Head of caudate nucleus (tissue), 42 donors: Measurements from ENCODE around the gene MYZAP.

Source experiments
- DNase-seq, 42 donors: peaks; one replicate each; pipeline versions ENCODE4 v3.0.0 to v3.0.0-alpha.2; 2020 to 2021; ENCODE audit warnings: mixed read lengths in 7 of 42
- intact Hi-C: fragments of 100-400 bp; cut with DNase I; formaldehyde crosslinking; loops from one replicate; pipeline ENCODE4 v1.15.0; 2022

MYZAP gene

DNA sequence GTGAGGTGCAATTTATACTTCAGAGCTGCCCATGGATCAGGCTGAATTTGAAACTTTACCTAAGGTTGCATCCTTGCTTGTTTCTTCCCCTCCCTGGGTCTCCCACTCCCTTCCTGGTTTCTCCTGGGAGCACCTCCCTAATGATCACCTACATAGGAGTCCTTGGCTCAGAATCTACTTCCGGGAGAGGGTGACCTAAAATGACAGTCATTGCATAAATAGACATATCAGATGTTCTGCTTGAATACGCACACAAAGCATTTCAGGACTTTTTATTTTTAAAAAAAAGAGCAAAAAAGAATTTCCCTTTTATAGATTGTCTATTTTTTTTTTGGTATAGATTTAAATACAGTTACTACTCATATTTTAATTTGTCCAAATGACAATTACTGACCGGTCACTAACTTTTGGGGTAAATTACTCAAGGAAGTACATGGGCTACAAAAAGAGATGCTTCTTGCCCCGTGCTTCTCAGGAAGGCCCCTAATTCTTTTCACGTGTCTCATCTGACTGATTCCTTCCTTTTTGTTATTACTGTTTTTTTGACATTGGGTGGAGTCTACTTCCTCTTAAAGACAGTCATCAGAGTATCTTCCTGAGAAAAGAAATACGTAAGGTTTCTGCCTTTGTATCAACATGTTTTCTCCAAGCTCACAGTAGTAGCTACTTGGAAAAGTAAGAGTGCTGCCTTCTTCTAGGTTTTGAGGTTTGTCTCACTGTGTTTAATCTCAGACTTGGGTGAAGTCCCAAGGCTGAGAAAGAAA is 4.9 kb upstream of the MYZAP start:
- intact Hi-C loops, result no loop called here
- DNase-seq, result no peak

DNA sequence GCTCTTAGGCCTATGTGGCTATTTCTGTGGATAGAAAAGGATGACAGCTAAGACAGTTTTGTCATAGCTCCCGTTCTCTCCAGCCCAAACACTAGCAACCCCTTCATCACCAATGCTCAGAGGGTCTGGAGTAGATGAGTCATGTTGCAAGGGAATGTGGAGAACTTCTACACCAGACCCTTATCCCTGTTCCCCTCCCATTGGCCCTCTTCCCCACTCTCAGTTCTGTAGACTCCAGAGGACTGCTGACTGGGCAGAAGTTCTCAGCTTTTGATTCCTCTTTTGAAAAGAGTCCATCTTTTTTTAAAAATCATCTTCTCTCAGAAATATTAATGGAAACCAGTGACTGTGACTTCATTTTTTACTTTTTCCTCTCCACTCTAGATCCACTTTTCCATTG is 2.4 kb upstream of the MYZAP start:
- peak in 1 of 42 donors; percentile 10 for DNase-seq
- intact Hi-C loops, result no loop called here

DNA sequence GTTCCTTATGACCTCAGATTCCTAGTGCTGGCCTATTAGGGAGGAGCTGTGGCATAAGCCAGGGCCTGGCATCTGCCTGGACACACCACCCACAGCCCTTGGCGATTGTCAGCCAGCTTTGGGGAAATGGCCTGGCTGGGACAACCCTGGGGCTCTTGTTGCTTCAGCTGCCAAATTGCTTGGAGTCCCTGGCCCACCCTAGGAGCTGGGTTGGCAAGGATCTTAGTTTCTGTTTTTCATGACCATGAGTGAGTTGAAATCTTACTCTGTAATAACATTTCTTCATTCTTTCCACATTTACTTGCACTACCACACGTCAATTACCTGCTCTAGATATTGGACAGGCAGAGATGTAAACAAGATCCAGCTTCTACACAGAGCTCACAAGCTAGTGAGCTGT is 1.9 kb upstream of the MYZAP start:
- DNase-seq, result peak in 5 of 42 donors; percentile 8 to 26 (median 18)
- intact Hi-C loops, result no loop called here

DNA sequence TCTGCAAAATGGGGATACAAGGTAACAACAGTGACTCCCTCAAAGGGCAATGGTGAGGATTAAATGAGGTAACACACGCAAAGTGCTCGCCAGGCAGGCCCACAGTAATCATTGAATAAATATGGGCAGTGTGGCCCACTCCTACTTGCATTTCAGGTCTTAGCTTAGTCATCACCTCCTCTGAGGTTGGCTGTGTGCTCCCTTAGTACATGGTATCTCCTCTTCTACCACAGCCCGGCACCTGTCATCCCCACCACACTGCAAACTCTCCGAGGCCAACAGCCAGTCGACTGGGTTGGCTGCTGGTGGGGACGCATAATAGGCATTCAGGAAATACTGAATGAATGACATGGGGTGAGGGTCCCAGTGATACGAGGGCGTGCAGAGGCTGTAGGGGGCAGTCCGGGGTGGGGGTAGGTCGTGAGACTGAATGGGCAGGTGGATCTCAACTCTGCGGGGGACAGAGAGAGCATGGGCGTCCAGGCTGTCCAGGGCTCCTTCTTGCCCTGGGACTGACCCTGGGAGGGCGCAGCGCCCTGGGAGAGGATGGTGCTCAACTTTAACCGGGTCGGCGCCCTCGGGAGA is 375 bp upstream of the MYZAP start:
- intact Hi-C loops, result no loop called here
- no peak for DNase-seq

DNA sequence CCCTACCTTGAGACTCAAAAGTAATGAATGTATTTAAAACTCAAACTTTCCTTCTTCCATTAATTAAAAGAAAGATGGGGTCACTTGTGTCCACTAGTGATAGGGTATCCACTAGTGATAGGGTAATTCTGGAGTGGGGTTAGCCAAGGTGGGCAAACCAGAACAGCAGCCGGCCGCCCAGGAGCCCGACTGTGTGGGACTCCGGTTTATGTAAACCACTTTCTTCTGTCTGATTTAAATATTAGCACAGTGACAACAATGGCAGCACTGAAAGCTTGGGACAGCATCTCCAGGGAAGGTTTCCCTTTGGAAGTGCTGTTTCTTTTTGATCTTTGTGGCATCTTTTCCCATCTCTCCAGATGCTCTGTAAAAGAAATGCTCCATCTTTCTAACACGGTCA is 722 bp downstream of the MYZAP start:
- intact Hi-C loops, result no loop called here
- no peak for DNase-seq

DNA sequence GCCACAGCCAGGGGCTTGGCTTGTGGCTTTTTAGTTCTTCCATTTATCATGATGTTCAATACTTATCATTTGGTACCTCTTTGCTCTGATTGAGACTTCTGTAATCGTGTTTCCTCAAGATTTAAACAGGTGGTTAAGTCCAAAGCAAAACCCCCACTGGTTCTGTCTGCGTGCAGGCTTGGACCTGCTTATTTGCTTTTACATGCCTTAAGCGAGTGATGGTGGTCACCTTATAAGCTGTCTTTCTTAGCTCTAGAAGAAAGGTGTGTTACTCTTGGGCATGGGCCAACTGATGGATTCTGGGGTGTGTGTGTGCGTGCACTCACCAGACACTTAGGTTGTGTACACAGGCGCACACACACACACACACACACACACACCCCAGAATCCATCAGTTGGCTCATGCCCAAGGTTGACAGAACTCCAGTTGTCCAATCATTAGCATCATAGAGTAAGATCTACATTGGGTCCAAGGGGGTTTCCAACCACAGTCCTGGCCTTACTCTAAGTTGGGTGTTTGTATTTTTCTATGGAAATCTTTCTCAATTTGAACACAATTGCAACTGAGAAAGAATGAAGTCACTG is 1.2 kb downstream of the MYZAP start:
- intact Hi-C loops, result no loop called here
- DNase-seq, result no peak

DNA sequence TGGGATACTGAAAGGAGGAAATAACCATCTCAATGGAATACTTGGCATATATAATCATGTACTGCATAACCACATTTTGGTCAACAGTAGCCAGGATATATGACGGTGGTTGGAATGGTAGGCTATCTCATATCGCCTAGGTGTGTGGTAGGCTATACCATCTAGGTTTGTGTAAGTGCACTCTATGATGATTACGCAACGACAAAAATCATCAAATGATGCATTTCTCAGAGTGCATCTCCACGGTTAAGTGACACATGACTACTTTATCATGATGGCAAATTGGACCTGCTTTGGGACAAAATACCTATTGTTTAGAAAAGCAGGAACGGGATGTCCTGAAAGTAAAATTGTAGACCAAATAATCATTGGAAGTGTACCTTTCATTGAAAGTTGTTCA is 2.8 kb downstream of the MYZAP start:
- intact Hi-C loops, result no loop called here

DNA sequence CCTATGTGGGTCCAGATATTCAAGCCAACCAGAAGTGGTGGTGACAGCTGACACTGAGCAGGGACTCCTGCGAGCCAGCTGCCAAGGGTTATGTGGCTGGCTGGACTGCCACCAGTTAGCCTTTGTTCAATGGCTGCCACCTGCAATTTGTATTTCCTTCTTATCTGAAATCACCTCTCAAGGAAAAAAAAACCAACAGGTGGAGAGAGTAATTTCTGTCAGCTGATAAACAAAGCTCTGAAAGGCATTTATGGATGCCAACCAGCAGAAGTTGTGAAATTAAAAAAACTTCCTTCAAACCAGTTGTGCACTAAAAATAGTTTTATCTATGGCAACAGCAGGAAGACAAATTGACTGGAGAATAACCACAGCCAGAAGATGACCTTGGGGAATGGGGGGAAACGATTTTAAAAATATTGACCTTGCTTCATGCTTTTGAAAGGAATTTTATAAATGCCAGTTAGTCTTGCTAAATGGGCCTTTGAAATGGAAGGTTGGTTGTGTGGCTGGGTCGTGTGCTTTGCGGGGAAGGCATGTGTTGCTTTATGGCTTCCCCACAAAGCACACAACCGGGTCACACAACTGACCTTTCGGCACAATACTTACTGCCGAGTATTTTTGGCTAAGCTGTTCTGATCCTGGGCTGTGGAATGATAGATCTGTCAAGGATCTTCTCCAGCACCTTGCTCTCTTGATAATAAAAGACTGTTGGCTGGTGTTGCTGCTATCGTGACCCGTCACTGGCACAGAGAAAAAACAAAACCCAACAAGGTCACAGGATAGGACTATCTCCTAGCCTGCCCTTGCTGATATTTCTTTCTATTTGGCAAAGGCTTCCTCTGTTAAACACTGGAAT is 3.5 kb downstream of the MYZAP start:
- intact Hi-C loops, result no loop called here
- DNase-seq, result no peak

More for the DNA sequence above, 2.8 kb downstream of the MYZAP start:
- no peak for DNase-seq

DNA sequence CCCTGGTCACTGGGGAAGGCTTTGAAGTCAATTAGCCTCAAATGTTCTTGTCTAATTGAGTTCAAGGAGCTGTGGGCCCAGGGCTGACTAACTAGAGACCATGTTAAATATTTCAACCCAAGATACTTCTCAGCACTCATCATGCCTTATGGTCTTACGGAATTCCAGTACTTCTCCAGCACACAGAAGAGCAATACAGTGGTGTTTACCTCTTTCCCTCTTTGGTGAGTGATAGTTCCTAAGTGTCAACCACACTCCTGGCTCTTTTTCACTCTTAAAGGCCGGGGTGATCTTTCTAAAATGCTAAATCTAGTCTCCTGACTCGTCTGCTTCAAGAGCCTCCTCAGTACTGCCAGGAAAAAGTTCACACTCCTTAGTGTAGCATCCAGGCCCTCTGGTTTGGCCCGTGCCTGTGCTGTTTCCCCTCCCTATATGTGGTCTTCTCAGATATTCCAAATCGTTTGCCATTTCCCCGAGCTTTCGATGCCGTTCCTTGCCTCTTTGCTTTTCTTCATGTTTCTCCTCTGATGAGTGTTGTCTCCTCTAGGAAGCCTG is 4.7 kb downstream of the MYZAP start:
- DNase-seq, result no peak
- intact Hi-C loops, result no loop called here

DNA sequence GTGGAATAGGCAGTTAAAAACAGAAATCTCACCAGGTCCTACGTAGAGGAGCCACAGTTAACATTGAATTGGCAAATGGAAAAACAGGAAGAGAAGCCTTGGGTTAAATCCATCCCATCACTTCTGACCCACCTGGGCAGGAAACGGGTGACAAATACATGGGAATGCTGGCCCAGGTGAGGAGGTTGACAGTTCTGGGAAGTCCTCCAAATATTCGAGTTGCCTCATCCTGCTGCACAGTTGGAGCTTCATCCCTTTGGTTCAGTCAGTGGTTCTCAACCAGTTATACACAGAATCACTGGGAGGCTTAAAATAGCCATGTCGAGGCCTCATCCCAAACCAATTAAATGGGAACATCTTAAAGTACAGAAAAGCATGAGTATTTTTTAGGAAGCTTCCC is 5.3 kb downstream of the MYZAP start:
- DNase-seq, result no peak
- intact Hi-C loops, result no loop called here

DNA sequence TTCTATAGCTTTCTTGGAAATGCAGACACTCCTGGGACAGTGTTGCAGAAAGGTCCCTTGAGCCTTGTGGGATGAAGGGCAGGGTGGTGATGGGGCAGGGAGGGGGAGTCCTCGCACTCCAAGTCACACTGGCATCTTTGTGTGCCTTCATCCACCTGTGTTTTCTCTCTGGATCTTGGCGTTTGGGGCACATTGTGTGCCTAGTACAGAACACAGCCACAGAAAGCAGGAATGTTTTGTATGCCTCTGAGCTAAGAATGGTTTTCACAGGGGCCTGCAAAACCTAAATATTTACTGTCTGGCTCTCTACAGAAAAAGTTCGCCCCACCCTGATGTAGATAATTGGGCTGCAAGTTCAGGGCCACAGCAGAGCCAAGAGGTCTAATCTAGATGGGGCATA is 5.7 kb downstream of the MYZAP start:
- intact Hi-C loops, result no loop called here
- no peak for DNase-seq

DNA sequence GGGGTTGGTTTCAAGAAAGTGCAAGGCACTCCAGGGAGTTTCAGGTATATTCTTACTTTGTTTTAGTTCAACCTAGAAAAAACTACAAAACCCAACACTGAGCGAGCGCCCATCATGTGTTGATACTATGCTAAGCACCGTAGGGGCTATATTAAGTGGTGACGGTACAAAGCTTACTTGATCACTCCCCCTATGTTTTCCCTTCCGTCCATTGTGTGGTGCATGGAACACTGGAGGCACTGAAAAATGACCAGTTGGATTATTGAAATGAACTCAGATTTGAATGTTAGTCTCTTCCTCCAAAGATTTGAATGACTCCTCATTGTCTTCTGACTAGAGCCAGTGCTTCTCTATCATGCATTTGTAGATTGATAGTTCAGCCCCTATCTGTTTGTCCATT is 6.6 kb downstream of the MYZAP start:
- no peak for DNase-seq
- intact Hi-C loops, result no loop called here

DNA sequence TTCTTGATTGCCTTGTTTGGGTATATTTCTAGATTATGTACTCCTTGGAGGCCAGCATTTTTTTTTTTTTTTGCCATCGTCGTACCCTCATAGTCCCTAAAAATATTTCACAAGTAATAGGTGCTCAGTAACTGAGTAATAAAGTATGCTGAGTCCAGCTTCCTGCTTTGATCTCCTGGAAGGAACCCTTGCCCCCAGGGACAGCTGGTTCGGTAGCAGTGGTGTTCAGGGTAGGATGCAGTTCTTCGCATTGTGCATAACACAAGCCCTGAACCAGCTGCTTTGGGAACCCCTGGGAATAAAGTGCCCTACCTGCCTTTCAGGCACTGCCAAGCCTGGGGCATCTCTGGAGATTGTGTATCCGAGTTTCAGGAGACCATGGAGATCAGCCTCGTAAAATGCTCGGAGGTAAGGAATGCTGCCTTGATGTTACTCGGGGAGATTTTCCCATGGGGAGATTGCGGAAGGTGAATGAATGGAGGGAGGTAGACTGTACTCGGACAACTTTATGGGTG is 7.6 kb downstream of the MYZAP start:
- intact Hi-C loops, result no loop called here
- DNase-seq, result no peak

DNA sequence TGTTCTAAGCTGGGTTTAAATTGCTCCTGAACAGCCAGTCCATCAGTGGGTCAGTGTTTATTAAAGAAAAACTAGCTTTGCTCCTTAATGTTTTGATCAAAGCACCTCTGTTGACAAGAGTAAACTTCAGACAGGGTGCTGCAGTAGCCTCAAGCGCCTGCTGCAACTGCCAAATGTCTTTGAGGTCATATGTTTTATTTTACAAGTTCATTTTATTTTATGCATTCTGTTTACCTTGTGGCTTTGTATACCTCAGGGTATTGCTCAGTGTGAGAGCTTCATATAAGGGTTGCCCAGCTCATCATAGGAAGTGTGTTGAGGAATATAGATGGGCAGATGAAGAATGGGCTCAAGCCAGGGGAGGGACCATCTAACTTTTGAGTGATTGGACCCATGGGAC is 8.5 kb downstream of the MYZAP start:
- intact Hi-C loops, result no loop called here
- no peak for DNase-seq

DNA sequence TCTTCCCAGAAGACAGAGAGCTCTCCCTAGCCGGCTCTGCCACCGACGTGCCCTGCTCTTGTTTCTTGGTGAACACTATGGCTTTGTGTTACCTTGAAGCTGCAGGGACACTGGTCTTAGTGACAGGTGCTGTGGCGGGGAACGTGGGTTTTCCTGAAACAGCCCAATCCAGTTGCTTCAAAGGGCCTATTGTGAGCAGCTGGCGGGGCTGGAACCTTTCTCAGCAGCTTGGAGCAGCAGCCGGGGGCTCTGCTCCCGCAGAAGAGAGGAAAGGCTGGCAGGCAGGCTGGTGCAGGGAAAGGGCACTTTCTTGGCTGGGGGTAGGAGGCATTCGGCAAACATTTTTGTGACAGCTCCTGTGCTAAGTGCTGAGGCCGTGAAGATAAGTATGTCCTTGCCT is 12.8 kb downstream of the MYZAP start:
- intact Hi-C loops, result no loop called here

DNA sequence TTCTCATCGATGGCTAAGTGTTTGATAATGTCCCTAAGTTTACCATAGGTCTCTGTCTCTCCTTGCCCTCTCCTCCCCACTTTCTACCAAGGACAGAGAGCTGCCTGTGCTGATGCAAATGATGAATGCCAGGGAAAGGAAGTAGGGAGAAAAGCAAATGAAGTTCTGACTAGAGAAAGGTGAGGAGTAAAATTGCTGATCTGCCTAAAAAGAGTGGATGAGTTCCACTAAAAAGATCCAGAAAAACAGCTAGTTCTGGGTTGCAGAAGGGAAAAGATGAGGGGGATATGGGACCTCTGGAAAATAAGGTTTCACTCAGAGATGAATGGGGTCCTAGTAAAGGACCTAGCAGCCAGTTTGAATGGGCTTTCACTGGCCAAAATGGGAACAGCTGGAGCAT is 13.8 kb downstream of the MYZAP start:
- DNase-seq, result no peak
- intact Hi-C loops, result no loop called here

More for the DNA sequence above, 12.8 kb downstream of the MYZAP start:
- peak in 11 of 42 donors; percentile 12 to 39 (median 17) for DNase-seq

DNA sequence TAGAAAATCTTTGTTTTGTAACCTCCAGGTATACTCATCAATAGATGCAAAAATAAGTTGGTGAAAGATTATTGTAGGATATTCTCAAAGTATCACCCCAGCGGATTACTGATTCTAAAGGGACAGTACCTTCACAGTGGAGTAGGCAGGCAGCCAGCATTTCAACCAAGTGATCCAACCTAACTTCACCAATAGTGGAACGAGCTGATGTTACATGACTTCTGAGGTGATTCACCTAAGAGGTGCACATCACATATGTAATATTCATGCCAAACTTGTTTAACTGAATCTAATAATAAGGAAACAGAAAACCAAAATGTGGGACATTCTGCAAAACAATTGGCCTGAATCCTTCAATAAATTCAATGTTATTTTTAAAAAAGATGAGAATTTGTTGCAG is 14.3 kb downstream of the MYZAP start:
- DNase-seq, result no peak
- intact Hi-C loops, result no loop called here

DNA sequence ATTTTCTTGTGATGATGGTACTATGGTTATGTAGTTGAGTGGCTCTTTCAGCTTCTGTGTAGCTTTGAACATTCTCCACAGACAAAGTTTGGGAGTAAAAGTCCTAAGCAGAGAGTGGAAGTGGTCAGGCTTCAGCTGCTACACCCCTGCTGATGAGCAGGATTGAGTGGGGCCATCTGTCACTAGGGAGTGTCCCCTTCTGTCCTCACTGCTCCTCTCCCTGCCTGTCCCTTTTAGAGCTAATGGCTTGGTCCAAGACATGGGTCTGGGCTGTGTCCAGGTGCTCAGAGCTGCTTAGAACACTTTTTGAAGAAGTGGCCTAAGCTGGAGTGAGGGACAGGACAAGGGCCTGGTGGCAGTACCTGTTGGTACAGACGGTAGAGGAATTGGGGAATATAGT is 15.1 kb downstream of the MYZAP start:
- intact Hi-C loops, result no loop called here
- DNase-seq, result no peak

DNA sequence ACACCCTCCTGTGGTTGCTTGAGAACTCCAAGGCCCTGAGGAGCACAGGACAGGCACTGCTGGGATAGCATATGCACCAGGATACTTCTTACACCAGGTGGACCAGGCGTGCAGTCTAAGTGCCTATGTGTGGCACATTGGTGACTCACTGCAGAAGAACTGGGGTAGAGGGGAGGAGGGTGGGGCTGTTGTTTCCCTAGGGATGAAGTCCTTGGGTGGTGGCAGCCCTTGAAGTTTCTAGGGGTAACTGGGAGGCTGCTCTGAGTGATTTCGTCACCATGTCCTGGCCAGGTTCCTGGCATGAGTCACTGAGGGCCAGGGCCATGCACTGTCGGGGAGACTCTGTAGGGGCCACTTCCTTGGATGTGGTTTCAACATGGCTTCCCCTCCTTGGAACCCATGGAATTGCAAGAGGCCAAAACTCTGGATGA is 15.9 kb downstream of the MYZAP start:
- DNase-seq, result no peak

More for the DNA sequence above, 15.9 kb downstream of the MYZAP start:
- intact Hi-C loops, result no loop called here
